ENCODE results near the gene NDUFS1. TPM values are rescaled to one million over a fixed set of nuclear protein-coding genes. Genes with fewer than 3 reads are reported as not detected.

The NDUFS1 gene
- total and polyA plus RNA-seq, 9 of the 15 experiments (the other 6 are each of a cell fraction or from before 2014, with no cell fraction given): 75.0 to 130 (median 91.5) TPM

DNA sequence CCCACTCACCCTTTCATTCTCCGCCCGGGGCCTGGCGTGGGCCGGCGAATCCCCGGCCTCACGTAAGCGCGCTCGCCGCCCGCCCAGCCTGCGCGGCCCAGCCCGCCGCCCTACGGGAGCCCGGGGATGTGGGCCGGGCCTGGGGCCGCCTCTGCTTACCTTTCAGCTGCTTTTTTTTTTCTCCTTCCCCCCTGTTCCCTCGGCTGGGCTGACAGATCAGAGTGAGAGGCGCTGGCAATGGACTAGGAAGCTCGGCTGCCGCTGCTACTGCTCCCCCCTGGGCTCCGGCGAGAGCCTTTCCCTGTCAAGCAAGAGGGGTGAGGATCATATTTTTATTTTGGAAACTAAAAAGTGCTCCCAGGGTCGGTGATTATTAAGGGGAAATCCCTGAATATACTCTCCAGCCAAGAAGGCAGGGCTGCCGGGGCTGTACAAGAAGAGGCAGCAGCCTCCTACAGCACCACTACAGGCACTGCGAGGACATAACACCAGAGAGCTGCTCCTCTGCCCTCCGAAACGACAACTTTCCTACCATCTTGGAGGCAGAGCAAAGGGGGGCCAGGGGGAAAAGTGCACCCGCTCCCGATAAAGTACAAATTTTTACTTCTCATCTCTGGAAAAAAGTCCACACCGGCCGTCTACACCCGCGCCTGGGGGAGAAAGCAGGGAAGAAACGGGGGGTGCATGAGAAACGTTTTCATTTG, 73.3 kb downstream of the NDUFS1 start, which contains the start of gene INO80D (continued):
- TF ChIP-seq, protein P1, sequence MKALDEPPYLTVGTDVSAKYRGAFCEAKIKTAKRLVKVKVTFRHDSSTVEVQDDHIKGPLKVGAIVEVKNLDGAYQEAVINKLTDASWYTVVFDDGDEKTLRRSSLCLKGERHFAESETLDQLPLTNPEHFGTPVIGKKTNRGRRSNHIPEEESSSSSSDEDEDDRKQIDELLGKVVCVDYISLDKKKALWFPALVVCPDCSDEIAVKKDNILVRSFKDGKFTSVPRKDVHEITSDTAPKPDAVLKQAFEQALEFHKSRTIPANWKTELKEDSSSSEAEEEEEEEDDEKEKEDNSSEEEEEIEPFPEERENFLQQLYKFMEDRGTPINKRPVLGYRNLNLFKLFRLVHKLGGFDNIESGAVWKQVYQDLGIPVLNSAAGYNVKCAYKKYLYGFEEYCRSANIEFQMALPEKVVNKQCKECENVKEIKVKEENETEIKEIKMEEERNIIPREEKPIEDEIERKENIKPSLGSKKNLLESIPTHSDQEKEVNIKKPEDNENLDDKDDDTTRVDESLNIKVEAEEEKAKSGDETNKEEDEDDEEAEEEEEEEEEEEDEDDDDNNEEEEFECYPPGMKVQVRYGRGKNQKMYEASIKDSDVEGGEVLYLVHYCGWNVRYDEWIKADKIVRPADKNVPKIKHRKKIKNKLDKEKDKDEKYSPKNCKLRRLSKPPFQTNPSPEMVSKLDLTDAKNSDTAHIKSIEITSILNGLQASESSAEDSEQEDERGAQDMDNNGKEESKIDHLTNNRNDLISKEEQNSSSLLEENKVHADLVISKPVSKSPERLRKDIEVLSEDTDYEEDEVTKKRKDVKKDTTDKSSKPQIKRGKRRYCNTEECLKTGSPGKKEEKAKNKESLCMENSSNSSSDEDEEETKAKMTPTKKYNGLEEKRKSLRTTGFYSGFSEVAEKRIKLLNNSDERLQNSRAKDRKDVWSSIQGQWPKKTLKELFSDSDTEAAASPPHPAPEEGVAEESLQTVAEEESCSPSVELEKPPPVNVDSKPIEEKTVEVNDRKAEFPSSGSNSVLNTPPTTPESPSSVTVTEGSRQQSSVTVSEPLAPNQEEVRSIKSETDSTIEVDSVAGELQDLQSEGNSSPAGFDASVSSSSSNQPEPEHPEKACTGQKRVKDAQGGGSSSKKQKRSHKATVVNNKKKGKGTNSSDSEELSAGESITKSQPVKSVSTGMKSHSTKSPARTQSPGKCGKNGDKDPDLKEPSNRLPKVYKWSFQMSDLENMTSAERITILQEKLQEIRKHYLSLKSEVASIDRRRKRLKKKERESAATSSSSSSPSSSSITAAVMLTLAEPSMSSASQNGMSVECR (CRISPR knock-in tag; IDR thresholded peaks at IDR 0.05): peak; percentile 62
- peak; percentile 19 for TF ChIP-seq CCNT2 (IDR thresholded peaks at IDR 0.05; ENCODE audit: borderline replicate concordance, extremely low read depth, insufficient read length, low read depth, low read length)
- TF ChIP-seq ZFX (CRISPR knock-in tag; IDR thresholded peaks at IDR 0.05): peak; percentile 98
- no peak for TF ChIP-seq MAFK (IDR thresholded peaks at IDR 0.05; ENCODE audit: low read length)
- TF ChIP-seq ZNF224 (CRISPR knock-in tag; IDR thresholded peaks at IDR 0.05): no peak
- TF ChIP-seq HNRNPL (IDR thresholded peaks at IDR 0.05; ENCODE audit: low read depth, low read length): no peak
- TF ChIP-seq, protein P2, sequence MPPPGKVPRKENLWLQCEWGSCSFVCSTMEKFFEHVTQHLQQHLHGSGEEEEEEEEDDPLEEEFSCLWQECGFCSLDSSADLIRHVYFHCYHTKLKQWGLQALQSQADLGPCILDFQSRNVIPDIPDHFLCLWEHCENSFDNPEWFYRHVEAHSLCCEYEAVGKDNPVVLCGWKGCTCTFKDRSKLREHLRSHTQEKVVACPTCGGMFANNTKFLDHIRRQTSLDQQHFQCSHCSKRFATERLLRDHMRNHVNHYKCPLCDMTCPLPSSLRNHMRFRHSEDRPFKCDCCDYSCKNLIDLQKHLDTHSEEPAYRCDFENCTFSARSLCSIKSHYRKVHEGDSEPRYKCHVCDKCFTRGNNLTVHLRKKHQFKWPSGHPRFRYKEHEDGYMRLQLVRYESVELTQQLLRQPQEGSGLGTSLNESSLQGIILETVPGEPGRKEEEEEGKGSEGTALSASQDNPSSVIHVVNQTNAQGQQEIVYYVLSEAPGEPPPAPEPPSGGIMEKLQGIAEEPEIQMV (tag; conservative IDR thresholded peaks at IDR 0.05; ENCODE audit: low read depth): no peak
- no peak for TF ChIP-seq ZNF778 (CRISPR knock-in tag; IDR thresholded peaks at IDR 0.05)
- no peak for TF ChIP-seq PTBP1 (IDR thresholded peaks at IDR 0.05; ENCODE audit: low read depth, low read length)
- no peak for TF ChIP-seq FOXJ3 (CRISPR knock-in tag; IDR thresholded peaks at IDR 0.05)
- no peak for TF ChIP-seq RBM14 (IDR thresholded peaks at IDR 0.05; ENCODE audit: borderline replicate concordance, insufficient read depth, low read depth, low read length)
- no peak for TF ChIP-seq PCBP2 (IDR thresholded peaks at IDR 0.05; ENCODE audit: low read depth, low read length, poor library complexity, severe bottlenecking)
- TF ChIP-seq ELF4 (CRISPR knock-in tag; IDR thresholded peaks at IDR 0.05): no peak
- no peak for TF ChIP-seq SRSF7 (optimal IDR thresholded peaks at IDR 0.05; ENCODE audit: low read depth, low read length)
- 0 out of 2 replicates have a peak, but pooled peaks have one; percentile 10 for TF ChIP-seq CTBP1 (IDR thresholded peaks at IDR 0.05; ENCODE audit: borderline replicate concordance)
- no peak for TF ChIP-seq SMC3 (conservative IDR thresholded peaks at IDR 0.05; ENCODE audit: insufficient read depth, low read depth, low read length)
- no peak for TF ChIP-seq ZC3H8 (IDR thresholded peaks at IDR 0.05)
- TF ChIP-seq, protein P3, sequence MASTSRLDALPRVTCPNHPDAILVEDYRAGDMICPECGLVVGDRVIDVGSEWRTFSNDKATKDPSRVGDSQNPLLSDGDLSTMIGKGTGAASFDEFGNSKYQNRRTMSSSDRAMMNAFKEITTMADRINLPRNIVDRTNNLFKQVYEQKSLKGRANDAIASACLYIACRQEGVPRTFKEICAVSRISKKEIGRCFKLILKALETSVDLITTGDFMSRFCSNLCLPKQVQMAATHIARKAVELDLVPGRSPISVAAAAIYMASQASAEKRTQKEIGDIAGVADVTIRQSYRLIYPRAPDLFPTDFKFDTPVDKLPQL (IDR thresholded peaks at IDR 0.05; ENCODE audit: extremely low read depth, insufficient read length): no peak
- no peak for TF ChIP-seq HNRNPH1 (optimal IDR thresholded peaks at IDR 0.05; ENCODE audit: low read depth, low read length)
- no peak for TF ChIP-seq FUS (optimal IDR thresholded peaks at IDR 0.05; ENCODE audit: low read depth, low read length)

Measured in K562 (cell line).